PC-3 (cell line): Measurements from ENCODE around the gene PCDHB6. TPM values are rescaled to one million over a fixed set of nuclear protein-coding genes. Genes with fewer than 3 reads are reported as not detected.
"Not testable (repeated sequence)": the region's sequence is repeated elsewhere in the genome, so short reads cannot be mapped to it uniquely, and the experiment has no call there.

Experiments used
- ATAC-seq: fragments of 200-7000 bp; cut with Tn5 transposase; 2 replicates; pipeline ENCODE4 v1.9.1; 2020; ENCODE audit warnings: mild to moderate bottlenecking, moderate library complexity
- BruUV-seq: library from RNA; stranded (reverse); fragments of 400-500 nt; replicated peaks from 2 replicates; lab custom pipeline; 2021; lab: Mats Ljungman, UMichigan
- CTCF ChIA-PET: fragments of 300-600 bp; sonication (Branson Sonifier 250); formaldehyde crosslinking; loops from one replicate; lab custom pipeline; 2022; ENCODE audit warnings: antibody characterized with exemption; lab: Charles Lee
- POLR2A ChIA-PET: fragments of 300-600 bp; sonication (Branson Sonifier 250); formaldehyde crosslinking; loops from one replicate; lab custom pipeline; 2022; ENCODE audit warnings: antibody characterized with exemption; ENCODE audit not compliant: unreplicated experiment; lab: Charles Lee
- DNase-seq: peaks from one replicate; pipeline ENCODE4 v3.0.0-alpha.2; 2015
- H2AFZ ChIP-seq: fragments of 300-600 bp; sonication (generic); 2 replicates; pipeline ENCODE4 v1.6.0; 2016; ENCODE audit warnings: antibody characterized with exemption, low read length
- H3F3A ChIP-seq: fragments of 300-600 bp; sonication (generic); one replicate; pipeline ENCODE4 v1.6.0; 2017; ENCODE audit warnings: antibody characterized with exemption, low read length, control low read depth, mild to moderate bottlenecking; ENCODE audit not compliant: unreplicated experiment
- H3K27ac ChIP-seq: fragments of 300-600 bp; sonication (generic); 2 replicates; pipeline ENCODE4 v1.5.1; 2016; ENCODE audit warnings: mild to moderate bottlenecking, low read length
- H3K27me3 ChIP-seq: fragments of 300-600 bp; sonication (generic); 2 replicates; pipeline ENCODE4 v1.6.1; 2016; ENCODE audit warnings: low read length, mixed read lengths
- H3K36me3 ChIP-seq: fragments of 300-600 bp; sonication (generic); 2 replicates; pipeline ENCODE4 v1.6.1; 2016; ENCODE audit warnings: low read depth, mixed run types, low read length, mixed read lengths
- H3K4me1 ChIP-seq: fragments of 300-600 bp; sonication (generic); 2 replicates; pipeline ENCODE4 v1.5.1; 2016; ENCODE audit warnings: low read length; ENCODE audit not compliant: insufficient read depth
- H3K4me2 ChIP-seq: fragments of 300-600 bp; sonication (generic); 2 replicates; pipeline ENCODE4 v1.6.0; 2016; ENCODE audit warnings: low read length
- H3K4me3 ChIP-seq: fragments of 300-600 bp; sonication (generic); 2 replicates; pipeline ENCODE4 v1.5.1; 2016; ENCODE audit warnings: mild to moderate bottlenecking, low read length, mixed read lengths
- H3K79me2 ChIP-seq: fragments of 300-600 bp; sonication (generic); 2 replicates; pipeline ENCODE4 v1.6.1; 2017; ENCODE audit warnings: low read length, mixed read lengths
- H3K9ac ChIP-seq: fragments of 300-600 bp; sonication (generic); 2 replicates; pipeline ENCODE4 v1.6.0; 2016; ENCODE audit warnings: mild to moderate bottlenecking, low read length
- H3K9me2 ChIP-seq: fragments of 300-600 bp; sonication (generic); replicated peaks from 2 replicates; pipeline ENCODE4 v1.6.1; 2016; ENCODE audit warnings: mixed run types, low read length, mixed read lengths
- H3K9me3 ChIP-seq: fragments of 300-600 bp; sonication (generic); 2 replicates; pipeline ENCODE4 v1.6.1; 2016; ENCODE audit warnings: low read length, mixed read lengths
- H4K20me1 ChIP-seq: fragments of 300-600 bp; sonication (generic); 2 replicates; pipeline ENCODE4 v1.6.1; 2016; ENCODE audit warnings: low read length, mixed read lengths
- CTCF ChIP-seq: fragments of 300-600 bp; sonication (generic); conservative IDR thresholded peaks from 2 replicates; pipeline ENCODE4 v1.5.1; 2017; ENCODE audit warnings: antibody characterized with exemption, low read depth, mild to moderate bottlenecking, low read length
- EZH2 ChIP-seq: fragments of 300-600 bp; sonication (generic); IDR thresholded peaks from one replicate; pipeline ENCODE4 v1.6.1; 2017; ENCODE audit warnings: antibody characterized with exemption, mild to moderate bottlenecking, low read length; ENCODE audit not compliant: unreplicated experiment
- EZH2phosphoT487 ChIP-seq: fragments of 300-600 bp; sonication (generic); IDR thresholded peaks from 2 replicates; pipeline ENCODE4 v1.6.1; 2018; ENCODE audit warnings: mild to moderate bottlenecking, antibody characterized with exemption, low read length, borderline replicate concordance
- intact Hi-C: fragments of 100-400 bp; cut with micrococcal nuclease; formaldehyde crosslinking; loops from 2 replicates; pipeline ENCODE4 v1.9.0; 2023
- total RNA-seq: library from RNA; depleted of rRNA; stranded (reverse); fragments of >200 nt; gene quantifications from 2 replicates; pipeline ENCODE4 v1.2.3, GENCODE V29; 2014

PCDHB6 gene
- total RNA-seq, 1 experiment from 2014 or later = not detected

- BruUV-seq, intact Hi-C loops: not testable (repeated sequence)
Measured at GRCh38 chr5:141179371-141179770, 29.5 kb downstream of the PCDHB6 start.

GRCh38 chr5:141179876-141180275, 30.0 kb downstream of the PCDHB6 start:
- H4K20me1 ChIP-seq, BruUV-seq, H3K4me3 ChIP-seq, intact Hi-C loops, H3F3A ChIP-seq, H3K27me3 ChIP-seq, H3K9me2 ChIP-seq, H3K4me1 ChIP-seq, H3K27ac ChIP-seq, H2AFZ ChIP-seq, H3K9ac ChIP-seq, H3K36me3 ChIP-seq, POLR2A ChIA-PET, ATAC-seq, CTCF ChIA-PET, DNase-seq, H3K4me2 ChIP-seq, H3K79me2 ChIP-seq: not testable (repeated sequence)
- peaks cover 12% of the 10 kb centered on the region for H3K9me3 ChIP-seq

More at GRCh38 chr5:141179371-141179770, 29.5 kb downstream of the PCDHB6 start:
- H3K9me3 ChIP-seq = peaks cover 12% of the 10 kb centered on the region
- DNase-seq, POLR2A ChIA-PET, H3K36me3 ChIP-seq, H3K4me2 ChIP-seq, H3K4me1 ChIP-seq, CTCF ChIA-PET, H3K27me3 ChIP-seq, H3K79me2 ChIP-seq, ATAC-seq, H3K27ac ChIP-seq, H3F3A ChIP-seq, H4K20me1 ChIP-seq, H3K9me2 ChIP-seq, H2AFZ ChIP-seq, H3K4me3 ChIP-seq, H3K9ac ChIP-seq: not testable (repeated sequence)

GRCh38 chr5:141180313-141180712, 30.5 kb downstream of the PCDHB6 start:
- Histone ChIP-seq H4K20me1 (no peaks in the 10 kb centered on the region), H3K9ac (no peak overlapping the region), H3K4me3 (no peak overlapping the region), H3K4me2 (no peak overlapping the region), H3K27ac (no peak overlapping the region), H3K36me3 (no peaks in the 10 kb centered on the region), H3K9me2 (no peaks in the 10 kb centered on the region), H3K79me2 (no peaks in the 10 kb centered on the region), H3K4me1 (no peaks in the 10 kb centered on the region), H2AFZ (no peak overlapping the region), H3F3A (no peaks in the 10 kb centered on the region), H3K9me3 (peaks cover 12% of the 10 kb centered on the region), H3K27me3 (no peaks in the 10 kb centered on the region)
- TF ChIP-seq CTCF = no peak
- TF ChIP-seq EZH2phosphoT487 = no peak
- TF ChIP-seq EZH2 = no peak
- DNase-seq = no peak
- ChIA-PET POLR2A (no interaction called here), CTCF (no interaction called here)
- no TSS peak for BruUV-seq
- ATAC-seq = no peak
- intact Hi-C loops = no loop called here

- Histone ChIP-seq H3F3A (no peaks in the 10 kb centered on the region), H3K4me2 (no peak within 1 kb of the TSS), H3K9me3 (peaks cover 2% of the 10 kb centered on the region; the same call in 1 of the 2 replicates), H3K27me3 (no peaks in the 10 kb centered on the region), H3K4me1 (no peaks in the 10 kb centered on the region), H4K20me1 (no peaks in the 10 kb centered on the region), H2AFZ (no peak within 1 kb of the TSS), H3K4me3 (no peak within 1 kb of the TSS), H3K36me3 (peaks cover 3% of the 10 kb centered on the region; the same call in 1 of the 2 replicates), H3K27ac (no peak within 1 kb of the TSS), H3K79me2 (no peaks in the 10 kb centered on the region), H3K9ac (no peak within 1 kb of the TSS), H3K9me2 (no peaks in the 10 kb centered on the region)
- ChIA-PET CTCF (no interaction called here), POLR2A (interaction anchor here (0.6 kb wide), 1 partner anchor 24 kb away, joined by 3 read pairs; no protein-coding TSS in a partner anchor)
- DNase-seq (no peak), ATAC-seq (no peak)
- TF ChIP-seq CTCF (no peak), EZH2phosphoT487 (no peak), EZH2 (no peak)
- intact Hi-C loops = no loop called here
- no TSS peak for BruUV-seq
Measured at GRCh38 chr5:141182248-141182647, 32.4 kb downstream of the PCDHB6 start, which contains the start of gene PCDHB16. PCDHB16 (plus strand) TSS chr5:141182387; CDS start chr5:141182560, 173 bp downstream.

GRCh38 chr5:141184117-141184855, 34.4 kb downstream of the PCDHB6 start:
- H3K4me2 ChIP-seq, H3K9me3 ChIP-seq, ATAC-seq, H3K36me3 ChIP-seq, H3K9ac ChIP-seq, CTCF ChIA-PET, POLR2A ChIA-PET, H3K79me2 ChIP-seq, H3K9me2 ChIP-seq, H3K4me1 ChIP-seq, H4K20me1 ChIP-seq, BruUV-seq, H3K27ac ChIP-seq, intact Hi-C loops, H3F3A ChIP-seq, H2AFZ ChIP-seq, DNase-seq, H3K4me3 ChIP-seq, H3K27me3 ChIP-seq: not testable (repeated sequence)
